GM18498 (cell line): ENCODE results near the gene FSIP1.

Experiments
- ATAC-seq: cut with Tn5 transposase; IDR thresholded peaks from one replicate; pipeline ENCODE4 v1.9.1; 2021; ENCODE audit warnings: mild to moderate bottlenecking, moderate library complexity; ENCODE audit not compliant: unreplicated experiment

FSIP1 gene

GRCh38 chr15:39767921-39768320 lies 14.7 kb downstream of the FSIP1 start:
- no peak for ATAC-seq

GRCh38 chr15:39761006-39761405 lies 21.6 kb downstream of the FSIP1 start:
- no peak for ATAC-seq

- no peak for ATAC-seq
These were observed 25.7 kb downstream of the FSIP1 start for GRCh38 chr15:39756806-39757522.

GRCh38 chr15:39752991-39753390 lies 29.6 kb downstream of the FSIP1 start:
- ATAC-seq: no peak

GRCh38 chr15:39752246-39752645 lies 30.4 kb downstream of the FSIP1 start:
- ATAC-seq: no peak

GRCh38 chr15:39748276-39748675 lies 34.4 kb downstream of the FSIP1 start:
- no peak for ATAC-seq

- ATAC-seq: no peak
These were observed 35.3 kb downstream of the FSIP1 start for GRCh38 chr15:39747326-39747725.

- ATAC-seq: no peak
These were observed 35.8 kb downstream of the FSIP1 start for GRCh38 chr15:39746714-39747276.

GRCh38 chr15:39746176-39746575 lies 36.5 kb downstream of the FSIP1 start:
- ATAC-seq: no peak

GRCh38 chr15:39745415-39745814 lies 37.2 kb downstream of the FSIP1 start:
- no peak for ATAC-seq

- ATAC-seq: no peak
These were observed 38.1 kb downstream of the FSIP1 start for GRCh38 chr15:39744334-39745103.

GRCh38 chr15:39743611-39744010 lies 39.0 kb downstream of the FSIP1 start:
- no peak for ATAC-seq

- no peak for ATAC-seq
These were observed 41.4 kb downstream of the FSIP1 start for GRCh38 chr15:39741258-39741657.

GRCh38 chr15:39738998-39739397 lies 43.6 kb downstream of the FSIP1 start:
- no peak for ATAC-seq

- no peak for ATAC-seq
These were observed 45.5 kb downstream of the FSIP1 start for GRCh38 chr15:39737196-39737550.

- no peak for ATAC-seq
These were observed 46.0 kb downstream of the FSIP1 start for GRCh38 chr15:39736412-39737195.

GRCh38 chr15:39735120-39735717 lies 47.4 kb downstream of the FSIP1 start:
- ATAC-seq: no peak

- ATAC-seq: no peak
These were observed 51.4 kb downstream of the FSIP1 start for GRCh38 chr15:39731266-39731665.

- no peak for ATAC-seq
These were observed 52.1 kb downstream of the FSIP1 start for GRCh38 chr15:39730552-39730951.

GRCh38 chr15:39729500-39729899 lies 53.1 kb downstream of the FSIP1 start:
- ATAC-seq: no peak

GRCh38 chr15:39728845-39729244 lies 53.8 kb downstream of the FSIP1 start:
- ATAC-seq: no peak
